ENCODE data around the gene ASF1A.

The ASF1A gene

GRCh38 chr6:118881440-118882313, 12.3 kb upstream of the ASF1A start:
- DNase-seq (ENCODE audit: low spot score): no peak

- DNase-seq (ENCODE audit: low spot score): no peak
These were observed 11.5 kb upstream of the ASF1A start for GRCh38 chr6:118882314-118882905.

DNA sequence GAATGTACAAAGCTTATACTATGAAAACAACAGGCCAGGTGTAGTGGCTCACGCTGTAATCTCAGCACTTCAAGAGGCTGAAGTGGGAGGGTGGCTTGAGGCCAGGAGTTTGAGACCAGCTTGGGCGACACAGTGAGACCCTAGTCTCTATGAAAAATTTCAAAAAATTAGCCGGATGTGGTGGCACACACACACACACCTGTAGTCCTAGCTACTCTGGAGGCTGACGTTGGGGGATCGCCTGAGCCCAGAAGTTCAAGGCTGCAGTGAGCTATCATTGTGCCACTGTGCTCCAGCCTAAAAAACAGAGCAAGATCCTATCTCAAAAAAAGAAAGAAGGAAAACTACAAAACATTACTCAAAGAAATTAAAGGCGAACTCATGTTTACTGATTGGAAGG, 7.3 kb upstream of the ASF1A start:
- no peak for DNase-seq (ENCODE audit: low spot score)

DNA sequence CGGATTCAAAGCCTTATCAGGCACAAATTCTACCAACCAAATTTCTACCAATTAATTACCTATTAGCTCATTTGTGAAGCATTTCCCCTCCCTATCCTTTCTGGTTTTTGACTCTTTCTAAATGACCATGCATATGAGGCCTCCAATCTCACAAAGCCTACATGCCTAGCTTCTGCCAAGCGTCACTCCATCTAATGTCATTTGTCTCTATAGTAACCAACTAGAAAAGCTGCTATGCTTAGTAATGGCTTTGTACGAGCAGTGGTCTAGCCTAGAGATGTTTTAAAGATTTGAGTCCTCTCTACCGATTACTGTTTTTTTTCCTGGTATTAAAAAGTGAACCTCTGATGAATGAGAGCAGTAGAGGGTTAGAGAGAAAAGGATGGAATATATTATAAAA, 4.8 kb upstream of the ASF1A start:
- no peak for DNase-seq (ENCODE audit: low spot score)

GRCh38 chr6:118890997-118891790, 2.8 kb upstream of the ASF1A start:
- DNase-seq (ENCODE audit: low spot score): no peak

DNA sequence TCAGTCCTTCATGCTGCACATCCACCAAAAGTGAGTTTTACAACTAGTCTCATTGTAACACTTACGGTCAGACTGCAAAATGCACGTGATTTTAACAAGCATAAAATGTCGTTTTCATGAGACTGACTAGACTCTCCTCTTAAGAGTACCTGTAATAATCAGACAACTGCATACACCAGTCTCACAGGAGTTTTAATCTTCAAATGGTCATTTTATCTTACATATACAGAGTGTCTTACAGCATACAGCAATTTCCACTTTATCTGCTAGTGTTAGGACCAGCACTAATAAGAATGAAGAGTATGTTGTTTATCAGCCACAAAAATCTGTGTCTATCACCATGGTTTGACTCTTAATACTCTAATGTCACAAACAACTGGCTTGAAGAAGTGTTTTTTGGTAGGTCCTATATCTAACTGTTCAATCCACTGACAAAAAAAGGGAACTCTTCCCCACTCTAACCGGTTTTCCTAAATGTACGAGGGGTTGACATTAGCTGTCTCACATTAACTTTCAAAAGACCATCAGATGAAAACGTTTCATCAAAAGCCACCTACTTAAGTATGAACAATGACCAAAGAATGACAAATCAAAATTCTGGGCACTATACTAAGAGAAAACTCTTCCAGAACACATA, 1.5 kb upstream of the ASF1A start:
- DNase-seq (ENCODE audit: low spot score): peak; percentile 25

DNA sequence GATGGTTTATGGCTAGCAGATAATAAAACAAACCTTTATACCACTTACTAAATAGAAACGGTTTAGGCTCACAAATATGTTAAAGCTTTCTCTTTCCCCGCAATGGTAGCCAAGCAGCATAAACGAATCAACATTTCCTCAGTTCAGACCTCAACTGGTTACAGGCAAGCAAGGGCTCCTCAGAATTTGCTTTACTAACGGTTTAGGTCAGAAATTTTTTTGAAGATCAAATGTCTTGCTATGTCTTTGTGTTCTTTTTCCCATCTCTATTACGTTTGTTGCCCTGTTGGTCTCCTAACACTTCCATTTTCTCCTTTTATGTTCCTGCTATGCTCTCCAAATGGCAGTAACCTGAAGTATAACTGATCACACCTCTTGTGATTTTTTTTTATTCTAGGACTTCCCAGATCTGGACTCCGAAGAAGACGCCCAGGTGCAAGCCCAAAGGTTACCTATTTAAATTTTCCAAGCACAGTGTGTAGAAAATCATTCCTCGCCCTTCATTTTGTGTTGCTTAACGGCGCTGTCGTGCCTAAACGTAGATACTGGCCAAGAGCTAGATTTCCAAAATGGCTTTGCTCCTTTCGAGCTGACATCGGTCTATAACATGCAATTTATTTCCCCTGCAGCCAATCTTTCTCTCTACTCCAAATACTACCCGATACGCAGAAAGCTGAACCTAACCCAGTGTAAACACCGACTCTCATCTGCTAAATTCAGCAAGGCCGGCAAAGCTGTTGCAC, 717 bp upstream of the ASF1A start:
- peak; percentile 81 for DNase-seq (ENCODE audit: low spot score)

DNA sequence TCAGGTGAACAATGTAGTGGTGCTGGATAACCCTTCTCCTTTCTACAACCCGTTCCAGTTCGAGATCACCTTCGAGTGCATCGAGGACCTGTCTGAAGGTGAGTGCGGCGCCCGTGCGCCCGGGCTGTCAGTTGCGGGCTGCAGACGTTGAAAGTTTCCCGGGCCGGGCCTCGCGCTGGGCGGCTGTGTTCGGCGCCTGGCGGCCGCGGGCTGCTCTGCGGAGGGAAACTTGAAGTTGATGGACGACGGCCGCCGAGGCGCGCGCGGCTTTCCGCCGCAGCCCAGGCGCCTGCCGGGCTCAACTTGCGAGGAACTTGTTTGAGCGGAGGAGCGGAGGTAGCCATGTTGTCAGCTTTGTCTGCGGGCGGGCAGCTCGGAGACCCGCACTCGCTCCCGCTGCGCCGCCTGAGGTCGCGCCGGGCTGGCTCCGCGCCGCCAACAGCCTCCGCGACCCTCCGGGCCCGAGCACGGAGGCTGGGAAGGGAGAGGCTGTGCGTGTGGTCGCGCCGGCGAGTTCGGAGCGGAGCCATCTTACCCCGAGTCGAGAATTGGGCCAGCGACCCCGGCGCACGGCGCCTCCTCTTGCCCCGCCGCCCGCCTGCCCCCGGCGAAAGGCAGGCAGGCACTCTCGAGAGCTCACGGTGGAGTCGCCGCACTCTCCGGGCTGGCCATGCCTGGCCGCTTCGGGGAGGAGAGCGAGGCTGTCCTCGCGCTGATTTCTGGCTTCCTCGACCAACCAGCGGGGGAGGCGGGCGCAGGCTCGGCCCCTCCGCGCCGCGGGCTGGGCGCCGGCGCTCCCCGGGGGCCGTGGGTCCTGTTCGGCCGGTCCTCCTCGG, 691 bp downstream of the ASF1A start:
- peak; percentile 24 for DNase-seq (ENCODE audit: low spot score)

DNA sequence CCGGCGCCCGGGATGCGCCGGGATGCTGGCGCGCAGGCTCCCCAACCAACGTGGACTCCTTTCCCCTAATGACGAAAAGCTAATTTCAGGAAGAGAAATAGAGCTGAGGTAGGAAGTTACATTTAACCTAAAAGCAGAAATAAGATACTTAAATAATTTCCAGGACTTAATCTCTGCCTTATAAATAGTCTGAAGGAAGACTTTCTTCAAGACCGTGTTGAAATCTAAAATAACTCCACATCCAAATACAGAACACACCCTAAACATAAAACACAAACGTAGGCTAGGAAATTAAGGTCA, 1.3 kb downstream of the ASF1A start:
- no peak for DNase-seq (ENCODE audit: low spot score)

DNA sequence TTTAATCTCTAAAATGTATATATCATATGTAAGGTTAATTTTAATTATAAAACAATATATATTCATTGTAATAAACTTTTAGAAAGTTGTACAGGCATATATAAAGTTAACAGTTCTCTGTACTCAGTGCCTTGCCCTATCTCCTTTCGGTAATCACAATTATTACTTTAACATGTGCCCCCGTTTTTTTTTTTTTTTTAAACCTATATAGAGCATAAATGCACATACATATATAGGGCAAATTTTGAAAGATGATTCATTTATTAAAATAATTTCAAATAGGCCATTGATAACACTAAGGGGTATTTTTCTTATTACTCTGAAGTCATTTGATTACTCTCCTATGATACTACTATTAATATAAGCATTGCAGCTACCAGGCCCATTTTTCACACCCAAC, 1.9 kb downstream of the ASF1A start:
- no peak for DNase-seq (ENCODE audit: low spot score)

DNA sequence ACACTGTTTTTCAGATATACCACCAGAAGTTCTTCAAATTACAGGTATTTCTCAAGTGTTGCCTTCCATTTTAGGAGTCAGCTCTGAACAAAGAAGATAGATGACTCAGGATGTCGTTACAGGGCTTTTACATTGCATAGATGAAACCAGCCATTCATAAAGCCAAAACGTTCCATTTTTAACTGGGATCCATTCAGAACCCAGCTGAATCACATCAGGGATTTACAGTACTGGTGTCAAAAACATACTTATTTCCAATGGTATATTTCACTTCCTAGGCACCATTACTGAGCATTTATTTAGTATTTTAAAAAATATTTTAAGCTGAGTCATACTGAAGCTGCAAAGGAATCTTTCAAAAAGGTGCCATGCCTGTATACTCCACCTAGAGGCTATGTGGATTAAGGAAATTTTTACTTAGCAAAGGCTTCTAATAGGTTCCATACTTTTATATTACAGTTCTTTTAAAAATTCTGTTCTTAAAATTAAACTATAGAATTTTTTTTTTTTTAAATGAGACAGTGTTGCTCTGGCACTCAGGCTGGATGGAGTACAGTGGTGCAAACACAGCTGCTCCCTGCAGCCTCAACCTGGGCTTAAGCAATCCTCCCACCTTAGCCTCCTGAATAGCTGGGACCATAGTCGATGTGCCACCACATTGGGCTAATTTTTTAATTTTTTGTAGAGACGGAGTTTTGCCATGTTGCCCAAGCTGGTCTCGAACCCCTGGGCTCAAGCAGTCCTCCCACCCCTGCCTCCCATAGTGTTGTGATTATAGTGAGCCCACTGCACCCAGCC, 2.6 kb downstream of the ASF1A start:
- peak; percentile 69 for DNase-seq (ENCODE audit: low spot score)

- DNase-seq (ENCODE audit: low spot score): no peak
These were observed 3.4 kb downstream of the ASF1A start for GRCh38 chr6:118897386-118897785.

DNA sequence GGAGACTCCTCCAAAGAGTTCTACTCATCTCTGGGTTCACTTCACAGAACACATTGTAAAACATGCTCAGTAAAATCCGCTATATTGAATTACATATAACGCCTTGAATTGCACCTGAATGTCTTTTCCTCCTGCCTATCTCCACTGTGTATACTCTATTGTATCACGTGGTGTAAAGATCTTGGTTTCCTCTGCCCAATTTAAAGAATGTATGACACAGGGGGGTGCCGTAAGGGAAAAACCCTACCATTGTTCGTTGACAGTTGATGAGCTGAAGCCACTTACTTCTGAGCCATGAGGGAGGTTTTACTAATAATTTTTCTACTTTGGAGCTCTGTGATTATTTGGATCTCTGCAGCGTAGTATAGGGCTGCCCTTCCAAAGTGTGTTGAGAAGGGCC, 6.0 kb downstream of the ASF1A start:
- no peak for DNase-seq (ENCODE audit: low spot score)

GRCh38 chr6:118902726-118903125, 8.8 kb downstream of the ASF1A start:
- DNase-seq (ENCODE audit: low spot score): no peak

DNA sequence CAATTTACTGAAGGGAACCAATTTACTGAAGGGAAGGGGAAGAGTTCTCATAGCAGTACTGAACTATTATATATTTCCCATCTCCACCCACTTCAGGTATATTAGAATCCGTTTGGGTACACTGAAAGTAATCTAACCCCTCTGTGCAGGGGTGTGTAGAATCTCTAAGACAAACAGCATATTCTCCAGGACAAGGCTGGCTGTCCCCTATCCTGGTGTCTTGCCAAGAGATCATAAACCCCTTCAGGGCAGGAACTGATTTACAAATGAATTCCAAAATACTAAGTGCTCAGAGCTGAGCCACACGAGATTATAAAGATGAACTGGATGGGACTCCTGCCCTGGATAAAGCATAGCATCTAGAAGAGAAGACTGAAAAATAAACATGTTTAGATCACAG, 9.2 kb downstream of the ASF1A start:
- no peak for DNase-seq (ENCODE audit: low spot score)

GRCh38 chr6:118903691-118904090, 9.7 kb downstream of the ASF1A start:
- DNase-seq (ENCODE audit: low spot score): no peak

DNA sequence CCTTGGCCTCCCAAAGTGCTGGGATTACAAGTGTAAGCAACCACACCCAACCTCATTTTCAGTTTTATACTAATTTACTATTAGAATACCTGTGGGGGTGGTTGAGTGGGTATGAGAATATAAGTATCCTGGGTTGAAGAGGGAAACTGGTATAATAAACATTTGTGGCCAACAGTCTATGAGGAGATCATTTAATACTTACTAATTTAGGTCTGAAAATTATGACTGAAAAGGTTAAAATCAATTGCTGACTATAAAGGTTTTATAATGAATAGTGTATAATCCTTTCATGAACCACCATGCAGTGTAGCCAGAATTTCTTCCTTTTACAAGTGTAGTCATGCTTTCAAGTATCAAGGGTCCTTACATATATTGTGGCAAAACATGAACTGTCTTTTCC, 11.1 kb downstream of the ASF1A start:
- DNase-seq (ENCODE audit: low spot score): no peak

GRCh38 chr6:118905851-118906250, 11.9 kb downstream of the ASF1A start:
- no peak for DNase-seq (ENCODE audit: low spot score)

DNA sequence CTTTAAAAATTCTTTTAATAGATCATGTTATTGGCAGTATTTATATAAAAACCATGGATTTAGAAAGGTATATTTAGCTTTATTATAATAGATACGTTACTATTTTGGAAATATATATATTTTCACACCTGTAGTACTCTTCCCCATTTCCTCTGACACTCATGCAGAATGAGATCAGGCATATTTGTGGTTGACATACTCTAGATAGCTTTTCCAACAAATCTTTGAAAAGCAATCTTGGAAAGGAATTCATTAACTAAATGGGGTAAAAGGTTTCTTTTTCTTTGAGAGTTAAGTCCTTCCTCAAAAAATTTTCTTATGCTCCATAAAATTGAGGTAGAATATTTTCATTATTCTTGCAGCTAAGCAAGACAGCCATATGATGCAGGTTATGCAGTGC, 14.5 kb downstream of the ASF1A start:
- no peak for DNase-seq (ENCODE audit: low spot score)

DNA sequence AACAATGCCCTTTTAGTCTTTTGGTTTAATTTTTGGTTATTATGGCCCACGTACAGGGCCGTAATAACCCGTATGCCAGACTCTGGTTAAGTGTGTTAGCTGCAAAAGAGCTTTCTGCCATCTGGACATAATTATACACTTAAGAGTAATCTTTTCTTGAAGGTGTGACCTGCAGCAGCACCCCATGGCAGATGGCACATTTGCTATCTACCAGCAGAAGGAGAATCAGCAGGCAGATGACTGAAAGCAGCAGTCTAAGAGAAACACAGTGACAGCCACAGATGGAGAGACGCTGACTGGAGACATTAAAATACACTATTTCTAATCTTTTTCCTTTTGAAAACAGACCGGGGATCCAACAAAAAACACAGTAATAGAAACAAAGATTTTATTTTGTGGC, 18.7 kb downstream of the ASF1A start:
- DNase-seq (ENCODE audit: low spot score): no peak
